SW 1271 (cell line): ENCODE data around the gene GZMM.

Source experiments
- DNase-seq, 2 experiments: peaks; one replicate each; lab custom pipeline; 2025; lab: John Stamatoyannopoulos, UW

The GZMM gene

GRCh38 chr19:597406-598315, 53.8 kb downstream of the GZMM start:
- DNase-seq = no peak
